Suppressor macrophage treated with lipopolysaccharide for 1 hour (primary cell): ENCODE measurements around the gene AAMP.

Experiments
- DNase-seq, 3 donors: peaks; one replicate each; pipeline ENCODE4 v3.0.0-alpha.2; 2020 to 2022

The AAMP gene

GRCh38 chr2:218218268-218219185 is 51.4 kb downstream of the AAMP start:
- peak; percentile 46 to 77 (median 73) for DNase-seq

- DNase-seq: peak; percentile 85 to 91 (median 87)
These were observed 52.3 kb downstream of the AAMP start for GRCh38 chr2:218217360-218218267.

DNA sequence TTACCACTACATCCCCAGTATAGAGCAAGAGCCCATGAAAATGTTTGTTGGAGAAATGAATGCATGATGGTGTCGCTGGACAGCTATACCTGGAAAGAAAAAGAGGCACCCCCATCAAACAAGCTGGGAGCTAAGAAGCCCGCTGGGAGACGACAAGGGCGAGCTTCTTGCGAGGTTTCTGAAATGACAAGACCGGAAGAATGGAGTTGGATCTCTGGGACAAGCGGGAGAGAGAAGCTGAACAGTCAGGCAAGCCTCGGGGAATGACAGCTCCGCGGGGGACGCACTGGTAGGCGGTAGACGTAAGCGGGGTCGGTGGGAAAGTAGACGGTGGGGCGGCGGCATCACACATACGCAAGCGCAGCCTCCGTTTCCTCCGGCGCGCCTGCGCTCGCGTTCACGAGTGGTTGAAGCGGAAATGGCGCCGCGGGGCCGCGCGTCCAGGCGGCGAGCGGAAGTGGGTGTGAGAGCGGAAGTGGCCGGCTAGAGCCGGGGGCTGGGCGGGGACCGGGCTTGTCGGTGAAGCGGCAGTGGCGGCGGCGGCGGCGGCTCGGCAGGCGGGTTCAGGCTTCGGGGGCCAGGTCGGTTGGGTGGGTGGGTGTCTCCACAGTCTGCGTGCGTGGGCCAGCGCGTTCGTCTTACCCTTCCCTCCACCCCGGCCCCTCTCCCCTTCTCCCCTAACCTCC is 53.1 kb downstream of the AAMP start, which contains the start of gene ARPC2:
Gene ARPC2 (plus strand): TSS at position 516 of the 686 bp plus-strand sequence. CDS start 282 bp downstream, outside the sequence.
- DNase-seq: peak; percentile 99

DNA sequence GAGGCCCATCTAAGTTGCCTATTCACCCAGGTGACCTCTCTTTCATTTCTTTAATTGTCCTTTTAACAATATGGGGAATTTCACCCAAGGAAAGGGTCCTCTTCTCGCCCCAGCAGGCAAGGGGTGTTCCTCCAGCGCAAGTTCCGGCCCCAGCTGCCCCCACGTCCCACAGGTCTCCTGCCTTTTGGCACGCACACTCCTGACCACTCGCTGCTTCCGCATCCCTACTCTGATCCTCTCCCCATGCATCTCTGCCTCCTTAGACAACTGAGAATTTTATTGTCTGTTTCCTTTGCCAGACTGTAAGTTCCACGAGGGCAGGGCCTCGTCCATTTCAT is 53.6 kb downstream of the AAMP start:
- DNase-seq: no peak
